Activated naive CD8-positive, alpha-beta T cell treated with anti-CD3 and anti-CD28 coated beads, Interleukin-2, amount 50 U/mL, for 16 hours (primary cell): ENCODE measurements around the gene RASGEF1C.
"Not testable (repeated sequence)": the region's sequence is repeated elsewhere in the genome, so short reads cannot be mapped to it uniquely, and the experiment has no call there.

Experiments
- DNase-seq: peaks from one replicate; pipeline ENCODE4 v3.0.0-alpha.2; 2020; ENCODE audit warnings: low read depth, low spot score

The RASGEF1C gene

GRCh38 chr5:180101451-180102105 is 107.4 kb downstream of the RASGEF1C start:
- no peak for DNase-seq

DNA sequence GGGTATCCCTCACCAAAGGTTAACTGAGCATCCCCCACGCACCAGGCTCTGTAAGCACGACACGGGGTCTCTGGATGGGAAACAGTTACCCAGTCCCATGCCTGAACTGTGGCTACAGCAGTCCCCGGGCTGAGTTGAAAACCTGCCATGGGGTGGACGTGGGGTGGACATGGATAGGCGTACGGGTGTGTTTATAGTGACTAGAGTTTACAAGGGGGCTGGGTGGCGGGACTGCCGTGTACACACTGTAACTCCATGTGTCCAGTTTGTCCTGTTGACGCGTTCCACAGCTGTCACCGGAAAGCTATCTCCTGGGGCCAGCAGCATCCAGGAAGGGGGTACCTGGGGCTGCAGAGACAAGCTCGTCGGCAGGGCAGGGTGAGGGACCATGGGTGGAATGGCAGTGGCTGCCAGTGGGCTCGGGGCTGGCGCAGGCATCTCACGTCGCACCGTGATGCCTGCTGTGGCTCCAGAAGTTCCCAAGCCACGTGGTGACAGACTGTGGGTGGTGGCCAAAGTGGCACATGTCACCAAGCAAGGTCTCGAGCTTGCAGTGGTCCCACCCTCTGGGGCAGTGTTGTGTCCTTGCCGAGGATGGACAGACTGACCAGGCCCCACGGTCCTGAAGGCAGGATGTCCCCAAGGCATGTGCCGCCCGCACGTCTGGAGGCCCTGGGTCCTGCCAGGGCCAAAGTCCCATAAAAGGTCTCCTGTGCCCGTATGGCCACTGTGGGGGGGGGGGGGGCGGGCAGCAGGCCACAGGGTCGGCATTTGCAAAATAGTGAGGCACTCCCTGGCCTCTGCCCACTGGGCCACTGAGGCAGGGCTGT is 108.2 kb downstream of the RASGEF1C start:
- no peak for DNase-seq

DNA sequence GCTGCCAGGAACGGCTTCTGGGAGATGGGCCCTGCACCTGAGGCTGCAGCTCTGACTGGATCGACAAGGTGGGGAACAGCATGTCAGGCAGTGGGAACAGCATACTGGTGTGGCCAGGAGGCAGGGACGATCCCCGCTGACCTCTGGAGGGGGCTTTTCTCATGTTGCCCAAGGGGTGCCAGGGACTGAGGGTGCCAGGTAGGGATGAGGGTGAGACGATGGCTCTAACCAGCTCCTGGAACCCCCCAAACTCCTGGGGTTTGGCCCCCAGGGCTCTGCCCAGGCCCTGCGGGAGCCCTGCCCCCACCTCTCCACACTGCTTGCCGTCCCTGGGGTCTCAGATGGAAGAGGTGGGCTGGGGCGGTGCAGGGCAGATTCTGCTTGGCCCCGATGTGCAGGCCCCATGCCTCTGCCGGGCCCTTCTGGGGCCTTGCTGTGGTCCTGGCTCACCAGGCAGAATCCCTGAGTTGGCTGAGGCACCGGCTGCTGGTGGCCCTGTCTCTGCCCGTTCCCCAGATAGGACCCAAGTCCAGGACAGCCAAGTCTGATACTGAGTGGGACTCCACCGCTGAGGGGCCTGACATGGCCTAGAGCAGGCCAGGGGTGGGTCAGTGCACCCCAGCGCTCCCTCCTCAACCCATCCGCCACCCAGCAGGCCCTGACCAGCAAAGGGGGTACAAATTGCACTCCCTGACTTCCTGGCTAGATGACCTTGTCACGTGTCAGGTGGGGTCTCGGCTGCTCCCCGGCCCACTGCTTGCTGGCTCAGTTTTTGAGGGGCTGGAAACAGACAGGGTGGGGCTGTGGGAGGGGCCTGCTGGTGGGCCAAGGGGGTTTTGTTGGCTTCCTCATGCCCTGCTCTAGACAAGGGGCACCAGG is 109.0 kb downstream of the RASGEF1C start:
- DNase-seq = no peak

DNA sequence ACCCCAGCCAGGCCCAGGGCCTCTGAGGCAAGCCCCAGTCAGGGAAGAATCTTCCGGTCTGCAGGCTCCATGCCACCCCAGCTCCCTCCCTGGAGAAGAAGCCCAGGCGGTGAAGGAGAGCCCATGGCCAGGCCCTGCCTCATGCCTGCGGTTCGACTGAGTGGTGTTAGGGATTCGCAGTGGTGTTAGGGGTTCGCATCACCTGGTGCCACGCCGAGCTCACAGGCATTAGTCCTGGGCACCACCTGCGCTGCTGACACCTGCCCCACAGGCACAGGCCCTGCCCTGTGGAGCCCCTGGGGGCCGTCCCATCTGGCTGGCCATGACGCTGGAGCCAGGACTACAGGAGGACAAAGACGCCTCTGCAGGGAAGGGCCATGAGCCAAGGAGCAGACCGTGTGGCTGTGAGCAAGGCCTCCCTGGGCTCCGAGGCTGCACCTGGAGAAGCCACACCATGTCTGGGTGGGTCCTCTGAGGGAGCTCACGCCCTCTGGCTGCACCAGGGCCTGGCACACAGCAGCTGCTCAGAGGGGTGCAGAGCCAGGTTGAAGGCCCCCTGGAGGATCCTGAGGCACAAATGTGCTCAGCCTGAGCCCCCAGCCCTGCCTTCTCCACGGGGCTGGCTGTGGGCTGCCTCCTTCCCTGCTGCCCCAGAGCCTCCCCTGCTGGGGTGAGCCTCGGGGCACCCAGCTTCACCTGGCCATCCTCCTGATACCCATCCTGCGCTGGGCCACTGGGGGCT is 109.8 kb downstream of the RASGEF1C start:
- DNase-seq = no peak

GRCh38 chr5:180098526-180098925 is 110.5 kb downstream of the RASGEF1C start:
- DNase-seq = no peak

- no peak for DNase-seq
Measured at GRCh38 chr5:180097926-180098325, 111.1 kb downstream of the RASGEF1C start.

- no peak for DNase-seq
Measured at GRCh38 chr5:180097163-180097894, 111.7 kb downstream of the RASGEF1C start.

DNA sequence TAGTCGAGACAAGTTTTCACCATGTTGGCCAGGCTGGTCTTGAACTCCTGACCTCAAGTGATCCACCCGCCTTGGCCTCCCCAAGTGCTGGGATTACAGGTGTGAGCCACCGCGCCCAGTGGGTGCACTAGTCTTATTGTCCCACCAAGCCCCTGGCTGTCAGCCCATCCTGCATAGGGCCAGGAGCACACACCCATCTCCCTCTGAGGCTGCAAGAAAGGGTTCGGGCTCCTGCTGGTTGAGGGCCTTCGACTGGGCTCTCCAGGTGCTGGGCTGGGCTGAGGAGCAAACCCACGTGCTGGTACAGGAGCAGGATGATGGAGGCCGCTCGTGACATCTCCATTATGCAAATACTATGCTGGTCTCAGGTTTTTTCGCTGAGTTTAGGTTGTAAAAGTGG is 112.4 kb downstream of the RASGEF1C start:
- no peak for DNase-seq

DNA sequence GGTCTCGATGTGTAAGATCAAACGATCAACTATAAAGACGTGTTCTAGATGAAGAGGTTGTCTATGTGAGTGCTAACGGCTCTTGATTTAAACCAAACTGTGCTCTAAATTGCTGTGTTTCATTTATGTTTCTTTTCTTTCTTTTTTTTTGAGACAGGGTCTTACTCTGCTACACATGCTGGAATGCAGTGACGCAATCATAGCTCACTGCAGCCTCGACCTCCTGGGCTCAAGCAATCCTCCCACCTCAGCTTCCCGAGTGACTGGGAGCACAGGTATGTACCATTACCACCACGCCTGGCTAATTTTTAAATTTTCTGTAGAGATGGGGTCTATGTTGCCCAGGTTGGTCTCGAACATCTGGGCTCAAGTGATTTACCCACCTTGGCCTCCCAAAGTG is 113.5 kb downstream of the RASGEF1C start:
- no peak for DNase-seq

DNA sequence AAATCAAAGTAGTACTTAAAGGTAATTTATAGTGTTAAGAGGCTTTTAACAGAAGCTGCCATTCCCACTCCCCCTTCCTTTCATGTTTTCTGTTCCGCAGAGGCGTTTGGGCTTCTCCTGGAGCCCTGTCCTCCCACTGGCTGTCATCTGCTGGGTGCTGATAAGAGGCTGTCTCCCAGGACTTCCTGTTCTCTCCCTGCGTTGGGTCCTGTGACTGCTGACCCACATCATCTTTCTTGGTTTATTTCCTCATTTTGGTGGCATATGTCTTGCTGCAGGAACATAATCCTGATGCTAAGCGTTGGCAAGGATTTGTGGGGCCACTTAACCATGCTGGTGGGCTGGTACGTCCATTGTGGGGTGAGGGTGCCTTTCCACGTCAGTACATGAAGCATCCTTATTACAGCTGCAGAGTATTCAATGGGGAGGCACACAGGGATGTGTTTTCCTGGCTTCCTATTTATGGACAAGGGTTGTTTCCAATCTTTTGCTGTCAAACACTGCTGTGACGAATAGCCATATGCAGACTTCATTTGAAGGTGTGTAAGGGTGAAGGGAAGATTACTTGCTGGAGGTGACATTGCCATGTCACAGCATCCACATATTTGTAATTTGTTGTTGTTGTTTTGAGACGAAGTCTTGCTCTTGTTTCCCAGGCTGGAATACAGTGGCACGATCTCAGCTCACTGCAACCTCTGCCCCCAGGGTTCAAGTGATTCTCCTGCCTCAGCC is 115.2 kb downstream of the RASGEF1C start:
- DNase-seq = no peak

GRCh38 chr5:180093241-180093640 is 115.8 kb downstream of the RASGEF1C start:
- no peak for DNase-seq

- no peak for DNase-seq
Measured at GRCh38 chr5:180090769-180091546, 118.1 kb downstream of the RASGEF1C start.

- peak; percentile 65 for DNase-seq
Measured at GRCh38 chr5:180090098-180090768, 118.8 kb downstream of the RASGEF1C start.

- DNase-seq = not testable (repeated sequence)
Measured at GRCh38 chr5:180089628-180090027, 119.4 kb downstream of the RASGEF1C start.

DNA sequence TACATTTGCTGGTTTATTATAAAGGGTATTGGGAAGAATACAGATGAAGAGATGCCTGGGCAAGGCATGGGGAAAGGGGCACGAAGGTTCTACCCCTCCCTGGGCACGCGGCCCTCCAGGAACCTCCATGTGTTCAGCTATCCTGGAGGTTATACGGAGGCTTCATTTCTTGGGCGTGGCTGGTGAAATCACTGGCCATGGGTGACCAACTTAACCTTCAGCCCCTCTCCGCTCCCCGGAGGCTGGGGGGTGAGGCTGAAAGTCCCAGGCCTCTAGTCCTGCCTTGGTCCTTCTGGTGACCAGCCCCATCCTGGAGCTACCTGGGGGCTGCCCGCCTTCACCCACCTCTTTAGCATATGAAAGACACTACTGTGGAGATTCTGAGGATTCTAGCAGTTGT is 120.5 kb downstream of the RASGEF1C start:
- DNase-seq = no peak

GRCh38 chr5:180086816-180087399 is 122.1 kb downstream of the RASGEF1C start:
- no peak for DNase-seq

DNA sequence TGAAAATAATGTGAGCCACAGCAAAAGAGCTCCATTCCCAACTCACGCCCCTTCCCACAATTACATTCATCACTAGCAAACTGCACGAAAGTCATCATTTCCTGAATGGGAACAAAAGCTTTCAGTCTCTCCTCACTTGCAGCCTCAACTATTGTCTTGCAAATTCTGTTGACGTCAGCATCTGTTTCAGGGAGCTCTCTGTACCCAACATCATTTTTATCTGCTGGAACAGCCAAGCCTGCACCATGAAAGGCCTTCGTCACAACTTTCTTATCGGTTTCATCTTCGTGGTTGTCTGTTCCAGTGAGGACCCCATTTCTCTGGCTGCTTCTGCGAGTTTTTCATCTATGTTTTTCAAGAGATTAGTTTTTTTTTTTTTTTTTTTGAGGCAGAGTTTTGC is 123.2 kb downstream of the RASGEF1C start:
- DNase-seq = no peak
